ENCODE data around the gene MYO7A.

Gene MYO7A

GRCh38 chr11:77214557-77214956 is 86.5 kb downstream of the MYO7A start:
- H3K27me3 ChIP-seq: no peaks in the 10 kb centered on the region
- no peak overlapping the region for H3K27ac ChIP-seq
- no peak overlapping the region for H3K4me3 ChIP-seq
- no peak for TF ChIP-seq CTCF (IDR thresholded peaks at IDR 0.05)
- no peaks in the 10 kb centered on the region for H3K4me1 ChIP-seq
- intact Hi-C loops (cut with DNase I; ENCODE audit: low total_unique reads): no loop called here
- H3K9me3 ChIP-seq: no peaks in the 10 kb centered on the region
- no peaks in the 10 kb centered on the region for H3K36me3 ChIP-seq
- no peak for DNase-seq

- H3K27me3 ChIP-seq: no peaks in the 10 kb centered on the region
- no peaks in the 10 kb centered on the region for H3K36me3 ChIP-seq
- no peak overlapping the region for H3K27ac ChIP-seq
- DNase-seq: no peak
- H3K4me3 ChIP-seq: no peak overlapping the region
- intact Hi-C loops (cut with DNase I; ENCODE audit: low total_unique reads): no loop called here
- H3K4me1 ChIP-seq: no peaks in the 10 kb centered on the region
- no peaks in the 10 kb centered on the region for H3K9me3 ChIP-seq
- no peak for TF ChIP-seq CTCF (IDR thresholded peaks at IDR 0.05)
Observed at GRCh38 chr11:77215106-77215505, 87.1 kb downstream of the MYO7A start.

GRCh38 chr11:77217156-77217555 is 89.1 kb downstream of the MYO7A start:
- Histone ChIP-seq H3K27me3 (no peaks in the 10 kb centered on the region), H3K9me3 (no peaks in the 10 kb centered on the region), H3K4me1 (no peaks in the 10 kb centered on the region), H3K36me3 (no peaks in the 10 kb centered on the region), H3K27ac (no peak overlapping the region), H3K4me3 (no peak overlapping the region)
- DNase-seq: no peak
- TF ChIP-seq CTCF (IDR thresholded peaks at IDR 0.05): no peak
- intact Hi-C loops (cut with DNase I; ENCODE audit: low total_unique reads): no loop called here

- Histone ChIP-seq H3K4me3 (no peak overlapping the region), H3K9me3 (peaks cover 0 to 3% (median 0%) of the 10 kb centered on the region in 3 donors), H3K27me3 (no peaks in the 10 kb centered on the region), H3K36me3 (no peaks in the 10 kb centered on the region), H3K4me1 (no peaks in the 10 kb centered on the region), H3K27ac (no peak overlapping the region)
- DNase-seq: no peak
- intact Hi-C loops (cut with DNase I; ENCODE audit: low total_unique reads): no loop called here
- no peak for TF ChIP-seq CTCF (IDR thresholded peaks at IDR 0.05)
Observed at GRCh38 chr11:77223797-77224196, 95.8 kb downstream of the MYO7A start.

- Histone ChIP-seq H3K27me3 (no peaks in the 10 kb centered on the region), H3K27ac (no peak overlapping the region), H3K4me3 (no peak overlapping the region), H3K9me3 (peaks cover 0 to 2% (median 0%) of the 10 kb centered on the region in 3 donors), H3K36me3 (no peaks in the 10 kb centered on the region), H3K4me1 (no peaks in the 10 kb centered on the region)
- intact Hi-C loops (cut with DNase I; ENCODE audit: low total_unique reads): no loop called here
- TF ChIP-seq CTCF (IDR thresholded peaks at IDR 0.05): no peak
- DNase-seq: no peak
Observed at GRCh38 chr11:77230878-77231605, 103.0 kb downstream of the MYO7A start.

GRCh38 chr11:77231800-77232199 is 103.8 kb downstream of the MYO7A start:
- no peaks in the 10 kb centered on the region for H3K36me3 ChIP-seq
- H3K27me3 ChIP-seq: no peaks in the 10 kb centered on the region
- DNase-seq: no peak
- H3K4me3 ChIP-seq: no peak overlapping the region
- no peak overlapping the region for H3K27ac ChIP-seq
- intact Hi-C loops (cut with DNase I; ENCODE audit: low total_unique reads): no loop called here
- H3K9me3 ChIP-seq: no peaks in the 10 kb centered on the region
- TF ChIP-seq CTCF (IDR thresholded peaks at IDR 0.05): no peak
- no peaks in the 10 kb centered on the region for H3K4me1 ChIP-seq
